SK-N-MC (cell line): Measurements from ENCODE around the gene ADGRB2.

Experiments
- EZH2 ChIP-seq: fragments of 200-600 bp; sonication (generic); IDR thresholded peaks from one replicate; pipeline ENCODE4 v1.6.1; 2017; ENCODE audit warnings: antibody characterized with exemption
- FOXP2 ChIP-seq: optimal IDR thresholded peaks from 2 replicates; pipeline ENCODE3; 2011; ENCODE audit warnings: mild to moderate bottlenecking, moderate library complexity; ENCODE audit not compliant: insufficient read depth; ENCODE audit errors: extremely low read length, control extremely low read depth
- POLR2AphosphoS5 ChIP-seq: IDR thresholded peaks from 2 replicates; pipeline ENCODE4 v1.6.1; 2012; ENCODE audit warnings: mild to moderate bottlenecking, low read depth, low read length, borderline replicate concordance

DNA sequence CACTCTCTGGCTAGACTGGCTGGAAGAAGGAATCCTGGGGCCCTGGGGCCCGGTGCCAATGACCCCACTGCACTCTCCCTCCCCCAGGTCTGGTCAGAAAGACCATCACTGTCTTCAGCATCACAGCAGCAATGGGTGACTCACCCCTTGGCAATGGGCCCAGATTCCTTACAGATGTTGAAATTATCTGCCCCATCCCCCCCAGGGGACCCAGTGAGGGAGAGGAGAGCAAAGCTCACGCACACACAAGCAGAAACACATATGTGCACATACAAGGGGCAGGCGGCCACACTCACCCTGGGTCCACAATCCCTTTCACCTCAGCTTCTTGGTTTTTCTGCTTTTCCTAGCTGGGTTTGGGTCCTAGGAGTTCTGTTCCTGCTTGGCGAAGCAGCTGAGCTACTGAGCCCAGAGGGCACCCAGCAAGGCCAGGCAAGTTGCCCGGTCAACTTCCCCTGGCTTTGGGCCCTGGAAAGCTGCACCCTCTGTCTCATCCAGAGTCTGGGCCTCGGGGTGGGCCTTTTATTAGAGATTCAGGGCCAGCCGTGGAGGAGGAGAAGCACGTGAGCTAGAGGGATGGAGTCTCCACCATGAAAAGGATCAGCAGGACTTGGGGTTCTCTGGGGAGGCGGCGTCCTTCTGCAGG is 62.9 kb downstream of the ADGRB2 start:
- TF ChIP-seq EZH2 (no peak), POLR2AphosphoS5 (peak; percentile 30; the same call in 1 of the 2 replicates), FOXP2 (no peak)
